Femur (tissue), 1 donor: ENCODE results near the gene HOOK1.
"Not testable (repeated sequence)": the region's sequence is repeated elsewhere in the genome, so short reads cannot be mapped to it uniquely, and the experiment has no call there.

Source experiments
- DNase-seq: peaks from one replicate; pipeline ENCODE4 v3.0.0-alpha.2; 2017

HOOK1 gene

DNA sequence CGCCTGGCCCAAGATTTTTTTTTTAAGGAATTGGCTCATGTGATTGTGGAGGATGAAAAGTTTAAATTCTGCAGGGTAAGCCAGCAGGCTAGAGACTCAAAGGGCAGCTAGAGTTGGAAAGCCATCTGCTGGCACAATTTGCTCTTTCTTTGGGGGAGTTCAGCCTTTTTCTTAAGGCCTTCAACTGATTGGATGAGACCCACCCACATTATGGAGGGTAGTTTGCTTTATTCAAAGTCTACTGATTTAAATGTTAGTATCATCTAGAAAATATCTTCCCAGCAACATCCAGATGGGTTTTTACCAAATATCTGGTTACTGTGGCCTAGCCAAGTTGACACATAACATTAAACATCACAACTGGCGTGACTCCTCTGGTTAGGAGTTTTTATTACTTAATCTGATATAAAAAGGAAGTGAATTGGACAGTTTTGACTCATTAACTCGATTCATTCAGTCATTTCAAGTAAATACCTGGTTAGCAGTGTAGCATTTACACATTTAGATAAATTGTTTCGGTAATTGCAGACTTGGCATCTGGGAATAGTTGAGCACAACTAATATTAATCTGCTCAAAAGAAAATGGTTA, 12.4 kb downstream of the HOOK1 start:
- DNase-seq, result no peak

- DNase-seq, result no peak
These were observed 13.4 kb downstream of the HOOK1 start for GRCh38 chr1:59828160-59828559.

- DNase-seq, result no peak
These were observed 16.8 kb downstream of the HOOK1 start for GRCh38 chr1:59831529-59831928.

- DNase-seq, result no peak
These were observed 18.3 kb downstream of the HOOK1 start for GRCh38 chr1:59833022-59833421.

GRCh38 chr1:59833991-59834390, 19.2 kb downstream of the HOOK1 start:
- no peak for DNase-seq

- not testable (repeated sequence) for DNase-seq
These were observed 23.1 kb downstream of the HOOK1 start for GRCh38 chr1:59837857-59838256.

GRCh38 chr1:59845091-59845490, 30.3 kb downstream of the HOOK1 start:
- DNase-seq, result no peak

GRCh38 chr1:59846209-59846894, 31.6 kb downstream of the HOOK1 start:
- no peak for DNase-seq

- DNase-seq, result no peak
These were observed 32.1 kb downstream of the HOOK1 start for GRCh38 chr1:59846895-59847282.

GRCh38 chr1:59852117-59852516, 37.4 kb downstream of the HOOK1 start:
- no peak for DNase-seq

GRCh38 chr1:59855297-59855696, 40.5 kb downstream of the HOOK1 start:
- DNase-seq, result not testable (repeated sequence)

- DNase-seq, result no peak
These were observed 42.1 kb downstream of the HOOK1 start for GRCh38 chr1:59856725-59857338.

- no peak for DNase-seq
These were observed 43.1 kb downstream of the HOOK1 start for GRCh38 chr1:59857679-59858354.

GRCh38 chr1:59866462-59866861, 51.7 kb downstream of the HOOK1 start:
- DNase-seq, result no peak

DNA sequence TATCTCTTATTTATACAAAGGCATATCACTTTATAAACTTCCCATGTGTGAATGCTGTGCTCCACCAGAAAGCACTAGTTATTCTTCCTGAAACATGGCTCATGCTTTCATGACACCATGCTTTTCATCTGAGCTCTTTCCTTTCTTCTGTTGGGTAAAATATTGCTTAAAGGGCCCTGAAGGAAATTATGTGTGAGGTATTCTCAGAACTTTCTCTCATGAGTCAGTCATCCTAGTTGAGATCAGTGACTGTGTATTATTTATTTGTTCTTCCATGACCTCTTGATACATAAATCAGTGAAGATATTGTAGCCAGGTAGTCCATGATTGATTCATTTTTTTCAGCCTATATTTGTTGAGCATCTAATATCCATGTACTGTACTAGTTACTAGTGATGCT, 57.0 kb downstream of the HOOK1 start:
- no peak for DNase-seq

DNA sequence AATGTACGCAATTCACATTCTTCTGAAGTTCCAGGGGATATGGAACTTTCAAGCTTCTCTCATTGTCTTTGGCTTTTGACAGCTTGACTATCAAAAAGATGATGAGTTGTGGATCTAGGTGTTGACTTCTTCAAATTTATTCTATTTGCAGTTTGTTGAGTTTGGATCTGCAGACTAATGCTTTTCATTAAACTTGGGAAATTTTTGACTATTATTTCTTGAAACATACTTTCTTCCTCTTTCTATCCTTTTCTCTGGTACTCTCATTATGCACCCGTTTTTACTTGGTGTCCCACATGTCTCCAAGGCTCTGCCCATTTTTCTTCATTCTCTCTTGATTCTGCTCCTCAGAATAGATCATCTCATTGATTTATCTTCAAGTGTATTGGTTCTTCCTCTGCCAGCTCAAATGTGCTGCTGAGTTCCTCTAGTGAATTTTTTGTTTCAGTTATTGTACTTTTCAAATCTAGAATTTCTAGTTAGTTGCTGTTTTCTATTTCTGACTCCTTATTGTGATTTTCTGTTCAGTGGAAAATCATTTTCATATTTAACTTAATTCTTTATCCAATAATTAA, 62.4 kb downstream of the HOOK1 start:
- DNase-seq, result no peak

GRCh38 chr1:59878370-59878769, 63.6 kb downstream of the HOOK1 start:
- DNase-seq, result no peak

DNA sequence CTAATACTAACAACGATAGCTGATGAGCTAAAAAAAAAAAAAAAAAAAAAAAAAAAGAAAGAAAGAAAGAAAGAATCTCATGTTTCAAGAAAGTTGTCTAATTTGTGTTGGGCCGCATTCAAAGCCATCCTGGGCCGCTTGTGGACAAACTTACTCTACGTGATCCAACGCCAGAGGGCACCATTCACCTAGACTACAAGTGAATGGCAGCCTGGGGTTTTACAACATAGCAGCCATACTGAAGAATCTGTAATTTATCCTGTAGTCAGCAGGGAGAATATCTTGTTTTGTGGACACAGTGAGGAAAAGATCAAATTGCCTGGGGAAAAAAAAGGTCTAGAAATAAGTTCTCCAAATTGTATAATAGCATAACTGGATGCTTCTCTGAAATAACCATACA, 64.8 kb downstream of the HOOK1 start:
- DNase-seq, result peak; percentile 66

DNA sequence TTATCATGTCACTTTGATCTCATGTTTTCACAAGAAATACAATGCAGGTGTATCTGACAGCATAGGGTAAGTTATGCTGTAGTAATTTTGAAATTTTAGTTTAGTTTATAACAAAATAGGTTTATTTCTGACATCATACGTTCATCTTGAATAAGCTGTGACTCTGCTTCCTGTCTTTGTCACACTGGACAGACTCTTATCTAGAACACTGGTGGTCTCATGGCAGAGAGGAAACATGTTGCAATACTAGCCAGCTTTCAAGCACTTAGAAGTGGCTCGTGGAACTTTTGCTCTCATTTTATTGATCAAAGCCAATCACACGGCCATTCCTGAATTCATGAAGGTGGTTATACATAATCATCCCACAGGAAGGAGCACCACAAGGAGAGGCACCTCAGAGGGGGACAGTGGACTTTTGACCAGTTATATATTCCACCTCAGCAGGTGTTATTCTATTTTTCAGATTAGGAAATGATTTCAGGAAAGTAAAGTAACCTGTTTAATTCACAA, 65.3 kb downstream of the HOOK1 start:
- no peak for DNase-seq

GRCh38 chr1:59880735-59881134, 66.0 kb downstream of the HOOK1 start:
- no peak for DNase-seq

DNA sequence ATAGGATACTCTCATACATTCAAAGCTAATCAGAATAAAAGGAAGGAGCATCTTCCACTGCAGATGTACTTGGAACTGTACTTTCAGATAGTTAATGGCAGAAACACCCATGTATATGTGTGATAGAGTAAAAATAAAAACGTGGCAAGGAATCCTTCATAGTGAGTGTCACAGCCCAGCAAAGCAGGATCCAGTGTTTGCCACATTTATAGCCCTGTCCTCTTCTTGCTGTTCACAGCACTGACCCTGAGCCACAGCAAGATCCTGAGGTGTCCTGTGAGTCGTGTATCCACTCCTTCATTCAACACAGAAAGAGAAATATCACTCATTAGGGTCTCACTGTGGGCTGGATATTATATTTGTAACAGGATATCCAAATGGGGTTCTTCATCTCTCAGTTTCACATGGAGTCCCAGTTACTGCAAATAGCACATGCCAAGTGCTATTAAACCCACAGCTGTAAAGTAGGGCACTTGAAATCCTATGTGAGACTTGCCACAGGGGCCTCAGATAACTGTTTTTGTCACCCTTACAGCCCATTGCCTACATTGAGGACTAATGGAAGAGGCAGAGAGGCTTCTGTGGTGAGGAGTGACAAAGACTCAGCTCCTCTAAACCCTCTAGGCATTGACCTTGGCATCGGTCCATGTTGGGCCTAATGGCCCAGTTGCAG, 70.5 kb downstream of the HOOK1 start:
- no peak for DNase-seq
